Camera-type eye (tissue), 1 donor: ENCODE measurements around the gene MICOS13. TPM values are rescaled to one million over a fixed set of nuclear protein-coding genes. Genes with fewer than 3 reads are reported as not detected.

ENCODE experiments used
- total RNA-seq: library from RNA; depleted of rRNA; stranded (reverse); fragments of >200 nt; gene quantifications from one replicate; pipeline ENCODE4 v1.2.3, GENCODE V29; 2014

Gene MICOS13, protein sequence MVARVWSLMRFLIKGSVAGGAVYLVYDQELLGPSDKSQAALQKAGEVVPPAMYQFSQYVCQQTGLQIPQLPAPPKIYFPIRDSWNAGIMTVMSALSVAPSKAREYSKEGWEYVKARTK
- 16.9 TPM for total RNA-seq

DNA sequence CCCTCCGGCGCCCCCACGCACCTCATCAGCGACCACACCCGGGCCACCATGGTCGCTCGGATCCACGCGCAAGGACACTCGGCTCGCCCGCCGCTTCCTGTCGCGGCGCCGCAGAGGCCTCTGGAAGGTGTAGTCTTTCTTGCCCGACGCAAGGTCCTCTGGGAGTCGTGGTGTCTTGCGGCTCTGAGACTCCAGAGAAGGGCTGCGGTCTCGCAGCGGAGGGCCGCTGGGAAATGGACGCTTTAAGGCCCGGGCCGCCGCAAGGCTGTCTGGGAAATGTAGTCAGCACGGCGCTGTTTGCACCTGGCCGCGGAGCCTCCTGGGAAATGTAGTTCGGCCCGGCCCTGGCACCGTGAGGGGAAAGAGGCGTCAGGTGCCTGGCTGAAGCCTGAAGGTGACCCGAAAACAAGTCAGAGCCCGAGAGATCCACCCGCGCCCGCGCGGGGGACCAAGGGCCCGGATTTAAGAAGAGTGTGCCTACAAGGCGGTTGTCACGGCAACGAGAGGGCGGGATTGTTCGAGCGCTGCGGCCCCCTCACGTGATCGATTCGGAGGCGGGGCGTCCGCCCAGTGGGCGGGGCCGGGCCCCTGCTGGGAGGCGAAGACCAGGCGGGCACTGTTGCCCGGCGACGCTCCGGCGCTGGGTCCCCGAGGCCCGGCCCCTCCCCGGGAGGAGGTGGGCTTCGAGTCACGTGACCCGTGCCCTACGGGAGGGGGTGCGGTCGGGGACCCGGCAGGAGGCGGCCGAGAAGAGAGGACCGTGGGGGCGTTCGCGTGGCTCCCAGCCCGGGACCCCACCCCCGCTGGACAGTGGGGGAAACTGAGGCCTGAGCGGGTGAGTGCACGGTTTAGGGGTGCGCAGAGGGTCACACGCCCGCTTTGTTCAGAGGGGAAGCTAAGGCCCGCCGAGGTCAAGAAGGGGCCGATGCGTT, at the start of gene MICOS13, which contains the start of gene HSD11B1L:
TSS of gene MICOS13 (minus strand) at position 80 of the 932 bp plus-strand sequence. CDS start at position 50, 30 bp downstream.
TSS of gene HSD11B1L (plus strand) at position 591 of the 932 bp plus-strand sequence. CDS start 3,806 bp downstream, outside the sequence.

DNA sequence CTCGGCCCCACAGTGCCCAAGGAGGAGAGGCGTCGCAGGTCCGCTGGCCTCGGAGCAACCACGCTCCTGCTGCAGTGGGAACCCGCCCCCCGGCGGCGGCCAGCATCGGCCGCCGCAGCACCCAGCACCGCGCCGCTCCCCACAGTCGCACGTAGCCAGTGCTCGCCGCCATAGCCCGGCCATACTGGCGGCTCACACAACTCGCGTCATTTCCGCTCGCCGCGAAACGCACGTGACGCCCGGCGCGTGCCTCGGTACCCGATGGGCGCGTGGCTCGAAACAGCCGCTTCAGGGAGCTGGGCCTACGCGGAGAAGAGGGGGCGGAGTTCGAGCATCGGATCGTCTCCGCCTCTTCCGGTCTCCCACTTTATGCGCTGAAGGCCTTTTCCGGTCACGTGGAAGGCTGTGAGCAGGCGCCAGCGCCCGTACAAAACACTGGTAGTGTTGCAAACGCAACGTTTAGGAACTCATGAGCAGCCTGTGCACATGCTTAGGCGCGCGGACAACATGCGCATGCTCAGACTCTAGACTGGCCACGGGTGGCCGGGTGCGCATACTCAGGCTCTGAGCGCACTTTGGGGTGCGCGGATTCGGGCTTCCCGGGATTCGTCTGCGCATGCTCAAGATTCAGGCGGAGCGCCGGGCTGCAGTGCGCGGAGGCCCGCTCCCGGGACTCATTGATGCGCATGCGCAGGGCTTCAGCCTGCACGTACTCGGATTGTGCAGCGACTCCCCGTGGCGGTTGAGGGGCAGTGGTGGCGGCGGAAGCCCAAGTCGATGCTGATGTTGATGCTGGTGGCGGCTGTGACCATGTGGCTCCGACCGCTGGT, 39.9 kb upstream of the MICOS13 start, which contains the start of the genes CATSPERD and LONP1:
TSS of gene CATSPERD (plus strand) at position 677 of the 830 bp plus-strand sequence. CDS start at position 778, 101 bp downstream.
TSS of gene LONP1 (minus strand) at position 186 of the 830 bp plus-strand sequence. CDS start at position 172, 14 bp downstream.

DNA sequence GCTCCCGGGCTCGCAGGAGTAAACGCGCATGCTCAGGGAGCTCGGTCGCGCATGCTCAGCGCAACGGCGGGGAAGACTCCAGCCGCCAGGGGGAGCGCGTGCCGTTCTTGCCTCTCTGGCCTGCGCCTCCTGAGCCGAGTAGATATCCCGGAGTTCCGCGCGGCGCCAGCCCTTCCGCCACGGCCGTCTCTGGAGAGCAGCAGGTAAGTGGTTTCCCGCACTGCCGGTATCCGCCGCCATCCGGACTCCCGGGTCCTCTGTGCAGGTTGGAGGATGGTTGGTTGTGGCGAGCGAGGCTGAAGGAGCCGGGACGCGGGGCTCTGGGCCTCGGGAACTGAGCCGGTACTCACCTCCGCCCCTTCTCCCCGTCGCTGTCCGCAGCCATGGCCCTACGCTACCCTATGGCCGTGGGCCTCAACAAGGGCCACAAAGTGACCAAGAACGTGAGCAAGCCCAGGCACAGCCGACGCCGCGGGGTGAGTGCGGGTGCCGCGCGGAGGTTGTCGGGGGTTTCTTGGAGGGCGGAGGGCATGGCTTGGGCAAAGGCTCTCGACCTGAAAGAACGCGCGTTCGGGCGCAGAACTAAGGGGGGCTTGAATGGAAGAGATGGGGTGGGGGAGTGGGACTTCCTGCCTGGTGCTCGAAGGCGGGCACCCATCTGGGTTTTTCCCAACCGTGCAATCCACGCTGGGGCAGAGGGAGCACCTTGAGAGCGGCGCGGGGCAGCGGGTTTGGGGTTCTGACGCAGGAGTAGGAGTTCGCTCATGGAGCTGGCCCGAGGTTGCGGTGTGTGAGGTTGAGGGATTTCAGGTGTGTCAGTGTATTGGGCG, 10.0 kb upstream of the MICOS13 start, which contains the start of gene RPL36:
TSS of gene RPL36 (plus strand) at position 171 of the 830 bp plus-strand sequence. CDS start at position 384, 213 bp downstream.

Other genes with a start within 250 kb of the MICOS13 start
- not detected for gene ZNRF4, start 225.1 kb downstream of the MICOS13 start, total RNA-seq
- gene TINCR, start 112.6 kb downstream of the MICOS13 start, total RNA-seq, result 4.8 TPM
- gene SAFB2, start 57.7 kb downstream of the MICOS13 start, total RNA-seq, result 83.2 TPM
- gene SAFB, start 57.4 kb downstream of the MICOS13 start, total RNA-seq, result 177 TPM
- 19.0 TPM for gene HSD11B1L, start 511 bp upstream of the MICOS13 start, total RNA-seq
- gene RPL36, start 9.8 kb upstream of the MICOS13 start, total RNA-seq, result 161 TPM
- 70.3 TPM for gene LONP1, start 39.6 kb upstream of the MICOS13 start, total RNA-seq
- gene CATSPERD, start 40.1 kb upstream of the MICOS13 start, total RNA-seq, result not detected
- gene PRR22, start 104.2 kb upstream of the MICOS13 start, total RNA-seq, result 0.38 TPM
- 32.4 TPM for gene DUS3L, start 110.6 kb upstream of the MICOS13 start, total RNA-seq
- gene NRTN, start 124.6 kb upstream of the MICOS13 start, total RNA-seq, result 3.7 TPM
- 0.22 TPM for gene FUT6, start 159.2 kb upstream of the MICOS13 start, total RNA-seq
- 2.4 TPM for gene FUT3, start 170.9 kb upstream of the MICOS13 start, total RNA-seq
- not detected for gene FUT5, start 190.0 kb upstream of the MICOS13 start, total RNA-seq
- gene NDUFA11, start 223.3 kb upstream of the MICOS13 start, total RNA-seq, result 76.9 TPM
- 7.5 TPM for gene VMAC, start 224.4 kb upstream of the MICOS13 start, total RNA-seq
- 11.2 TPM for gene CAPS, start 233.7 kb upstream of the MICOS13 start, total RNA-seq